IMR-90 (cell line): ENCODE measurements around the gene CENPM. TPM values are rescaled to one million over a fixed set of nuclear protein-coding genes. Genes with fewer than 3 reads are reported as not detected.

Experiments used
- ATAC-seq: fragments of 200-7000 bp; cut with Tn5 transposase; 2 replicates; pipeline ENCODE4 v1.9.1; 2020; ENCODE audit warnings: low read depth, mild to moderate bottlenecking, moderate library complexity
- BruUV-seq: library from RNA; stranded (reverse); fragments of 400-500 nt; replicated peaks from 2 replicates; lab custom pipeline; 2021; lab: Mats Ljungman, UMichigan
- CTCF ChIA-PET: fragments of 300-600 bp; formaldehyde crosslinking; extraction: SDS; loops from one replicate; lab custom pipeline; 2021; ENCODE audit warnings: antibody characterized with exemption; lab: Yijun Ruan, JAX
- POLR2A ChIA-PET: fragments of 300-600 bp; sonication (Branson Sonifier 250); formaldehyde crosslinking; loops from one replicate; lab custom pipeline; 2022; ENCODE audit warnings: antibody characterized with exemption; ENCODE audit not compliant: unreplicated experiment; lab: Charles Lee
- DNase-seq: peaks from one replicate; pipeline ENCODE4 v3.0.0; 2013
- H2AFZ ChIP-seq: replicated peaks from 2 replicates; pipeline ENCODE3; 2013; ENCODE audit warnings: low read length, mild to moderate bottlenecking; ENCODE audit not compliant: poor library complexity
- H2AK5ac ChIP-seq: 2 replicates; pipeline ENCODE4 v1.6.1; 2013; ENCODE audit warnings: low read depth, low read length, inconsistent platforms
- H2AK9ac ChIP-seq: replicated peaks from 2 replicates; pipeline ENCODE3; 2013; ENCODE audit warnings: mild to moderate bottlenecking, low read depth, low read length, moderate library complexity; ENCODE audit not compliant: poor library complexity
- H2BK120ac ChIP-seq: 2 replicates; pipeline ENCODE4 v1.6.1; 2013; ENCODE audit warnings: low read depth, low read length, inconsistent platforms
- H2BK15ac ChIP-seq: 3 replicates; pipeline ENCODE4 v1.6.1; 2013; ENCODE audit warnings: low read depth, low read length, inconsistent platforms
- H2BK20ac ChIP-seq: 2 replicates; pipeline ENCODE4 v1.6.1; 2013; ENCODE audit warnings: low read depth, mild to moderate bottlenecking, inconsistent platforms, low read length, moderate library complexity
- H2BK5ac ChIP-seq: 2 replicates; pipeline ENCODE4 v1.6.1; 2013; ENCODE audit warnings: mild to moderate bottlenecking, low read depth, low read length, inconsistent platforms; ENCODE audit not compliant: poor library complexity, severe bottlenecking
- H3K14ac ChIP-seq: replicated peaks from 2 replicates; pipeline ENCODE4 v1.6.1; 2013; ENCODE audit warnings: low read depth, low read length, inconsistent platforms
- H3K18ac ChIP-seq: 2 replicates; pipeline ENCODE4 v1.6.1; 2013; ENCODE audit warnings: low read depth, low read length, control low read depth
- H3K23ac ChIP-seq: 2 replicates; pipeline ENCODE4 v1.6.1; 2013; ENCODE audit warnings: low read depth, low read length, inconsistent platforms
- H3K27ac ChIP-seq: 2 replicates; pipeline ENCODE4 v1.5.1; 2013; ENCODE audit warnings: mild to moderate bottlenecking, control low read depth, low read length; ENCODE audit not compliant: insufficient read depth
- H3K27me3 ChIP-seq: 2 replicates; pipeline ENCODE4 v1.6.1; 2013; ENCODE audit warnings: low read length; ENCODE audit not compliant: control insufficient read depth, insufficient read depth
- H3K36me3 ChIP-seq: 2 replicates; pipeline ENCODE4 v1.6.1; 2013; ENCODE audit warnings: low read length, mixed read lengths; ENCODE audit not compliant: control insufficient read depth, insufficient read depth
- H3K4ac ChIP-seq: 2 replicates; pipeline ENCODE4 v1.6.1; 2013; ENCODE audit warnings: low read depth, low read length, inconsistent platforms
- H3K4me1 ChIP-seq: 2 replicates; pipeline ENCODE4 v1.6.1; 2013; ENCODE audit warnings: low read length, mixed read lengths; ENCODE audit not compliant: control insufficient read depth, insufficient read depth
- H3K4me2 ChIP-seq: 2 replicates; pipeline ENCODE4 v1.6.1; 2013; ENCODE audit warnings: low read depth, mild to moderate bottlenecking, control low read depth, low read length, moderate library complexity
- H3K4me3 ChIP-seq: 2 replicates; pipeline ENCODE4 v1.5.1; 2013; ENCODE audit warnings: low read depth, mild to moderate bottlenecking, control low read depth, low read length, moderate library complexity; ENCODE audit not compliant: insufficient read depth
- H3K56ac ChIP-seq: 2 replicates; pipeline ENCODE4 v1.6.1; 2013; ENCODE audit warnings: low read length, inconsistent platforms; ENCODE audit not compliant: insufficient read depth; ENCODE audit errors: extremely low read depth
- H3K79me1 ChIP-seq, 2 experiments: 2 replicates each; pipeline ENCODE4 v1.6.1; 2013; ENCODE audit warnings: low read length in 2 of 2, inconsistent platforms in 1 of 2, low read depth in 1 of 2
- H3K9ac ChIP-seq: 2 replicates; pipeline ENCODE4 v1.6.1; 2013; ENCODE audit warnings: low read depth, low read length, control low read depth
- H3K9me1 ChIP-seq: 2 replicates; pipeline ENCODE4 v1.6.1; 2013; ENCODE audit warnings: low read length, inconsistent platforms; ENCODE audit not compliant: insufficient read depth
- H3K9me3 ChIP-seq: 2 replicates; pipeline ENCODE4 v1.6.1; 2013; ENCODE audit warnings: low read length; ENCODE audit not compliant: control insufficient read depth, insufficient read depth
- H4K20me1 ChIP-seq: 2 replicates; pipeline ENCODE4 v1.6.1; 2013; ENCODE audit warnings: low read length, inconsistent platforms; ENCODE audit not compliant: insufficient read depth
- H4K5ac ChIP-seq: 2 replicates; pipeline ENCODE4 v1.6.1; 2013; ENCODE audit warnings: mild to moderate bottlenecking, low read depth, low read length, control low read depth
- H4K8ac ChIP-seq, 2 experiments: 2 replicates each; pipeline ENCODE4 v1.6.1; 2013; ENCODE audit warnings: low read depth in 2 of 2, low read length in 2 of 2, control low read depth in 1 of 2, inconsistent platforms in 1 of 2
- H4K91ac ChIP-seq: 2 replicates; pipeline ENCODE4 v1.6.1; 2013; ENCODE audit warnings: low read depth, low read length, inconsistent platforms; ENCODE audit not compliant: insufficient read depth
- BHLHE40 ChIP-seq: fragments of 150-350 bp; IDR thresholded peaks from 2 replicates; pipeline ENCODE4 v1.6.1; 2016; ENCODE audit warnings: mild to moderate bottlenecking, low read depth, low read length
- CEBPB ChIP-seq: IDR thresholded peaks from 2 replicates; pipeline ENCODE4 v1.6.1; 2012; ENCODE audit warnings: low read depth, low read length, improper control_type of control experiment
- CHD1 ChIP-seq: IDR thresholded peaks from 2 replicates; pipeline ENCODE4 v1.6.1; 2012; ENCODE audit warnings: low read depth, low read length, improper control_type of control experiment
- ELK1 ChIP-seq: fragments of 150-350 bp; IDR thresholded peaks from 2 replicates; pipeline ENCODE4 v1.6.1; 2016; ENCODE audit warnings: low read depth, mild to moderate bottlenecking, low read length, moderate library complexity, borderline replicate concordance
- FOS ChIP-seq: fragments of 150-350 bp; IDR thresholded peaks from 2 replicates; pipeline ENCODE4 v1.6.1; 2016; ENCODE audit warnings: low read depth, low read length
- MAFK ChIP-seq: IDR thresholded peaks from 2 replicates; pipeline ENCODE4 v1.6.1; 2012; ENCODE audit warnings: low read depth, low read length, improper control_type of control experiment
- MAZ ChIP-seq: IDR thresholded peaks from 2 replicates; pipeline ENCODE4 v1.6.1; 2012; ENCODE audit warnings: low read depth, mild to moderate bottlenecking, low read length, improper control_type of control experiment, moderate library complexity, borderline replicate concordance
- MXI1 ChIP-seq: IDR thresholded peaks from 2 replicates; pipeline ENCODE4 v1.6.1; 2012; ENCODE audit warnings: low read depth, mild to moderate bottlenecking, low read length, moderate library complexity, borderline replicate concordance
- NFE2L2 ChIP-seq: fragments of 150-350 bp; IDR thresholded peaks from 2 replicates; pipeline ENCODE4 v1.6.1; 2016; ENCODE audit warnings: low read depth, mild to moderate bottlenecking, low read length
- POLR2A ChIP-seq: IDR thresholded peaks from 2 replicates; pipeline ENCODE4 v1.6.1; 2012; ENCODE audit warnings: mild to moderate bottlenecking, low read depth, low read length
- RCOR1 ChIP-seq: IDR thresholded peaks from 2 replicates; pipeline ENCODE4 v1.6.1; 2012; ENCODE audit warnings: mild to moderate bottlenecking, low read length, improper control_type of control experiment; ENCODE audit not compliant: insufficient replicate concordance
- RFX5 ChIP-seq: IDR thresholded peaks from 2 replicates; pipeline ENCODE4 v1.8.0; 2012; ENCODE audit warnings: low read depth, mild to moderate bottlenecking, low read length, moderate library complexity
- SMC3 ChIP-seq: fragments of 150-350 bp; IDR thresholded peaks from 2 replicates; pipeline ENCODE4 v1.6.1; 2016; ENCODE audit warnings: low read depth, mild to moderate bottlenecking, antibody characterized with exemption, low read length, moderate library complexity
- USF2 ChIP-seq: fragments of 150-350 bp; IDR thresholded peaks from 2 replicates; pipeline ENCODE4 v1.6.1; 2017; ENCODE audit warnings: mild to moderate bottlenecking, antibody characterized with exemption, low read length, low read depth
- WGBS, 2 experiments: methylation state at CpG; one replicate each; pipeline versions ENCODE4 v1.1.5 to v1.1.7; 2013; ENCODE audit warnings: missing lambda C conversion rate in 2 of 2; ENCODE audit not compliant: insufficient read length in 1 of 2; ENCODE audit errors: extremely low coverage in 2 of 2; 5-methylcytosine and 5-hydroxymethylcytosine counted together
- dilution Hi-C: fragments of 300-500 bp; cut with HindIII; formaldehyde crosslinking; loops from one replicate; pipeline ENCODE4 v1.14.3; 2018; ENCODE audit warnings: low sequenced_read_pairs; ENCODE audit not compliant: unreplicated experiment
- in situ Hi-C: fragments of 300-500 bp; cut with MboI; formaldehyde crosslinking; loops from 3 replicates; pipeline ENCODE4 v1.14.3; 2019; ENCODE audit warnings: low sequenced_read_pairs, inconsistent platforms, mixed read lengths
- intact Hi-C: fragments of 100-400 bp; cut with micrococcal nuclease; formaldehyde crosslinking; loops from 2 replicates; pipeline ENCODE4 v1.10.0; 2022
- polyA plus RNA-seq, 3 experiments: library from polyadenylated mRNA; depleted of rRNA; stranded (reverse); fragments of >200 nt; gene quantifications; 2 replicates each; pipeline ENCODE4 v1.2.3, GENCODE V29; 2012; ENCODE audit warnings: low replicate concordance in 1 of 3
- total RNA-seq: library from RNA; depleted of rRNA; stranded (reverse); fragments of >200 nt; gene quantifications from 2 replicates; pipeline ENCODE4 v1.2.3, GENCODE V29; 2012
- TF ChIP-seq, protein P1 (sequence below): conservative IDR thresholded peaks from 2 replicates; pipeline ENCODE4 v1.5.1; 2012; ENCODE audit warnings: mild to moderate bottlenecking, low read depth, low read length, improper control_type of control experiment

The CENPM gene
- total and polyA plus RNA-seq, 2 of the 4 experiments (the other 2 are of a cell fraction) = 18.1 to 20.1 TPM

DNA sequence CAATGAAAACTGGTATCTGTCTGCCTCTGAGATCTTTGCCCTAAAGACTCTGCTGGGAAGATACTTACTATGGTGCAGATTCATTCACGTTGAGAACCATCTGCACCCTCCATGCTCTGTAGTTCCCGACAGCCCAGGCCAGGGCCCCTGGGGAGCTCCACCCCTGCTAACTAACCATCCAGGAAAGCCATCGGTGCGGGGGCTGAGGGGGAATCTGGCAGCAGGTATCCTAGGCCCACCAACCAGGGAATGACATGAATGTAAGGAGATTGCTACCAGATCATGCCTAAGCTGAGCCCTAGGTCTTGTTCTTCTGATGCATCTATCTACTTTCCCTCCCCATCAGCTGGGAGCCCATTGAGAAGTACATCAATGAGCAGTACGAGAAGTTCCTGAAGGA lies 40.3 kb upstream of the CENPM start:
- Histone ChIP-seq H2BK5ac (no peak overlapping the region), H3K4ac (no peak overlapping the region), H4K91ac (no peak overlapping the region), H2BK15ac (no peak overlapping the region), H4K5ac (no peak overlapping the region), H3K27ac (no peak overlapping the region), H3K18ac (no peak overlapping the region), H3K79me1 (no peaks in the 10 kb centered on the region), H3K36me3 (no peaks in the 10 kb centered on the region), H3K4me2 (no peak overlapping the region), H3K4me3 (no peak overlapping the region), H2BK20ac (no peak overlapping the region), H3K9ac (no peak overlapping the region), H4K8ac (no peak overlapping the region), H4K20me1 (no peaks in the 10 kb centered on the region), H3K9me1 (no peaks in the 10 kb centered on the region), H2AFZ (no peak overlapping the region), H3K56ac (no peak overlapping the region), H3K14ac (no peak overlapping the region), H3K23ac (no peak overlapping the region), H2AK5ac (no peak overlapping the region), H3K4me1 (no peaks in the 10 kb centered on the region), H3K9me3 (no peaks in the 10 kb centered on the region), H3K27me3 (peaks cover 32% of the 10 kb centered on the region), H2AK9ac (no peak overlapping the region), H2BK120ac (no peak overlapping the region)
- DNase-seq (no peak), ATAC-seq (no peak)
- 80% methylated on average over 1 of the region's 5 CpGs; no CpG with 5 or more reads in 1 of the 2 experiments for WGBS, 2 experiments
- TF ChIP-seq RCOR1 = no peak
- no peak for TF ChIP-seq NFE2L2
- TF ChIP-seq CHD1 = no peak
- no peak for TF ChIP-seq MAFK
- no peak for TF ChIP-seq POLR2A
- TF ChIP-seq CEBPB = no peak
- TF ChIP-seq RFX5 = no peak
- TF ChIP-seq SMC3 = no peak
- TF ChIP-seq BHLHE40 = no peak
- no peak for TF ChIP-seq MAZ
- TF ChIP-seq, protein P1, sequence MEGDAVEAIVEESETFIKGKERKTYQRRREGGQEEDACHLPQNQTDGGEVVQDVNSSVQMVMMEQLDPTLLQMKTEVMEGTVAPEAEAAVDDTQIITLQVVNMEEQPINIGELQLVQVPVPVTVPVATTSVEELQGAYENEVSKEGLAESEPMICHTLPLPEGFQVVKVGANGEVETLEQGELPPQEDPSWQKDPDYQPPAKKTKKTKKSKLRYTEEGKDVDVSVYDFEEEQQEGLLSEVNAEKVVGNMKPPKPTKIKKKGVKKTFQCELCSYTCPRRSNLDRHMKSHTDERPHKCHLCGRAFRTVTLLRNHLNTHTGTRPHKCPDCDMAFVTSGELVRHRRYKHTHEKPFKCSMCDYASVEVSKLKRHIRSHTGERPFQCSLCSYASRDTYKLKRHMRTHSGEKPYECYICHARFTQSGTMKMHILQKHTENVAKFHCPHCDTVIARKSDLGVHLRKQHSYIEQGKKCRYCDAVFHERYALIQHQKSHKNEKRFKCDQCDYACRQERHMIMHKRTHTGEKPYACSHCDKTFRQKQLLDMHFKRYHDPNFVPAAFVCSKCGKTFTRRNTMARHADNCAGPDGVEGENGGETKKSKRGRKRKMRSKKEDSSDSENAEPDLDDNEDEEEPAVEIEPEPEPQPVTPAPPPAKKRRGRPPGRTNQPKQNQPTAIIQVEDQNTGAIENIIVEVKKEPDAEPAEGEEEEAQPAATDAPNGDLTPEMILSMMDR = no peak
- TF ChIP-seq FOS = no peak
- TF ChIP-seq USF2 = no peak
- TF ChIP-seq ELK1 = no peak
- TF ChIP-seq MXI1 = no peak
- intact Hi-C loops (no loop called here), in situ Hi-C loops (no loop called here), dilution Hi-C loops (no loop called here)
- BruUV-seq = no TSS peak
- CTCF ChIA-PET = no interaction called here
- POLR2A ChIA-PET = no interaction called here
